SJCRH30 (cell line): Measurements from ENCODE around the gene HES7. TPM values are rescaled to one million over a fixed set of nuclear protein-coding genes. Genes with fewer than 3 reads are reported as not detected.
A peak's percentile ranks its signal among the peaks of the same experiment; 100 is the strongest.
"Not testable (repeated sequence)": the region's sequence is repeated elsewhere in the genome, so short reads cannot be mapped to it uniquely, and the experiment has no call there.

Source experiments
- DNase-seq, 2 experiments: peaks; one replicate each; pipeline ENCODE4 v3.0.0-alpha.2; 2015 to 2020
- H3K27ac ChIP-seq: fragments of 250-450 bp; sonication (Bioruptor Pico); 2 replicates; pipeline ENCODE4 v1.5.1; 2020; ENCODE audit warnings: mild to moderate bottlenecking, moderate library complexity
- H3K27me3 ChIP-seq: fragments of 250-450 bp; sonication (Bioruptor Pico); 2 replicates; pipeline ENCODE4 v1.5.1; 2020; ENCODE audit warnings: mild to moderate bottlenecking, moderate library complexity
- H3K36me3 ChIP-seq: fragments of 250-450 bp; sonication (Bioruptor Pico); 2 replicates; pipeline ENCODE4 v1.5.1; 2020; ENCODE audit warnings: mild to moderate bottlenecking, moderate library complexity
- H3K4me1 ChIP-seq: fragments of 250-450 bp; sonication (Bioruptor Pico); 2 replicates; pipeline ENCODE4 v1.5.1; 2020; ENCODE audit warnings: mild to moderate bottlenecking, moderate library complexity
- H3K4me3 ChIP-seq: fragments of 250-450 bp; sonication (Bioruptor Pico); 2 replicates; pipeline ENCODE4 v1.5.1; 2020; ENCODE audit warnings: mild to moderate bottlenecking, moderate library complexity
- H3K9me3 ChIP-seq: fragments of 250-450 bp; sonication (Bioruptor Pico); replicated peaks from 2 replicates; pipeline ENCODE4 v1.5.1; 2020; ENCODE audit warnings: mild to moderate bottlenecking, moderate library complexity
- total RNA-seq: library from RNA; depleted of rRNA; stranded (reverse); fragments of >200 nt; shearing (Covaris generic); gene quantifications from 2 replicates; pipeline ENCODE4 v1.2.3, GENCODE V29; 2014; rRNA removed

The HES7 gene
- total RNA-seq, result 0.79 and 0.91 TPM in 2 replicates

DNA sequence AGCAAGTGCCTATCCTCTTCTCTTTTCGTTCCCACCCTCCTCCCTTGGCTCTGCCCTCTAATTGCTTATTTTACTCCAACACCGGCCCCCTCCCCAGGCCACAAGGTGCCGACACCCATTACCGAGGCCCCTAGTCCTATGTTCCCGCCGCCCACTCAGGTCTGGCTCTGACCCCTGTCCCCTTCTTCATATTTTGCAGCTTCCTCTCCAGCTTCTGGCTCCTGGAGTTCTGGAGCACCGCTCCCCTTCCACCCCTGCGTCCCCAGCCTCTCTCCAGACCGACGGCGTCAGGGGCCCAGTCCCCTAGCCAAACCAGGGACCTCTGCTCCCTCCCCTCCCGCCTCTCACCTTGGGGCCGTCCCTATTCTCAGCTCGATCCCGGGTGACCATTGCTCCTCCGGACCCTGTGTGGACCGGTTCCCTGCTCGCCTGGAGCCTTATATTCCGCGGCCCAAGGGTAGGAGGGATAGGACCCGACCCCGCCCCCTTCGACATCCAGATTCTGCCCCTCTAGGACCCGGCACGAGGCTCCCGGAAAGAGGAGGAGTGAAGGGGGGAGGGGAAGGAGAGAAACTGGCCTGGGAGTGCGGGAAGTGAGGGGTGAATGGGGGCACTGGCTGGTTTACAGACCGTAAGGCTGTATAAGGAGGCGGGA lies at the start of gene HES7:
Gene HES7, minus strand, starts transcription at position 412 of the 655 bp plus-strand sequence. Its CDS starts 22 bp downstream, at position 390.
- Histone ChIP-seq H3K27ac (no peak within 1 kb of the TSS), H3K27me3 (no peaks in the 10 kb centered on the region), H3K36me3 (no peaks in the 10 kb centered on the region), H3K4me1 (no peaks in the 10 kb centered on the region; the same call in 1 of the 2 replicates), H3K4me3 (peak within 1 kb of the TSS; percentile 78), H3K9me3 (no peaks in the 10 kb centered on the region)
- peak; percentile 58 to 67 for DNase-seq

DNA sequence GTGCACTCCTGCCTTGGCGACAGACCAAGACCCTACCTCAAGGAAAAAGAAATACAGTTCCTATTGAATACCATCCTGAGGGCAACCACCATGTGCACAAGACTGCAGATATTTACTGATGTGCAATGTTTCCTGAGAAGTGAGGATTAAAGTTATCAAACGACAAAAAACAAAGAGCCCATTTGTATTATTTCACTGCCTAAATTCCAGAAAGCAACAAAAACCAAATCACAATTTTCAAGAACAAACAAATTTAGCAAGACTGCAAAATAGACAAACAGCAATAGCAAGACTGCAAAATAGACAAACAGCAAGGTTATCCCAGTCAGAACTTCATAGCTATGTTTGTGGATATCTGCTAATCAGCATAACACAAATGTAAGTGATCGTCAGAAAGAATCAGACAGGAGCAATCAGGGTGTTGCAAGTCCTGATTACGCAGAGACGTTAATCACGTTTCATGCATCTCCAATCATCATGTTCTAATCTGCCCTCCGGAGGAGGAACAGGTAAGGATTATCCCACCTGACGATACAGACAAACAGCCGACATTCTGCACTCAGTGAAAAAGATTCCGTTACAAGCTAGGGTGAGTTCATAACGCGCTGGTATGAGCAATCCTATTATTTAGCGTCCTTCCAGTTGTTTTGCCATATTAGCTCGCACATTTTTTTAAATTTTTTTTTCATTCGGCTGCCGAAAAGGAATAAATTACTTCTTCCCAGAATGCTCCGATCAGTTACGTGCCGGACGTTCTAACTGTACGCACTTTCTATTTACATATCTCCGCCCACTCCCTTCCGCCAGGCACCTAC lies 49.4 kb upstream of the HES7 start:
- Histone ChIP-seq H3K4me1 (no peaks in the 10 kb centered on the region), H3K27me3 (no peaks in the 10 kb centered on the region), H3K4me3 (peak overlapping the region; percentile 53), H3K27ac (peak overlapping the region; percentile 100), H3K36me3 (no peaks in the 10 kb centered on the region), H3K9me3 (no peaks in the 10 kb centered on the region)
- DNase-seq, result peak; percentile 82 to 95

- not testable (repeated sequence) for H3K4me1 ChIP-seq, DNase-seq, H3K27me3 ChIP-seq, H3K9me3 ChIP-seq, H3K4me3 ChIP-seq, H3K36me3 ChIP-seq, H3K27ac ChIP-seq
These were observed 46.3 kb upstream of the HES7 start for GRCh38 chr17:8170186-8170585.

GRCh38 chr17:8167526-8167925 lies 43.6 kb upstream of the HES7 start:
- Histone ChIP-seq H3K36me3 (no peaks in the 10 kb centered on the region), H3K4me3 (no peak overlapping the region), H3K27ac (no peak overlapping the region), H3K9me3 (no peaks in the 10 kb centered on the region), H3K27me3 (no peaks in the 10 kb centered on the region), H3K4me1 (peaks cover 8% of the 10 kb centered on the region; the same call in 1 of the 2 replicates)
- DNase-seq, result no peak

- Histone ChIP-seq H3K4me1 (peaks cover 8% of the 10 kb centered on the region; the same call in 1 of the 2 replicates), H3K9me3 (no peaks in the 10 kb centered on the region), H3K27me3 (no peaks in the 10 kb centered on the region), H3K27ac (no peak overlapping the region), H3K4me3 (no peak overlapping the region), H3K36me3 (no peaks in the 10 kb centered on the region)
- no peak for DNase-seq
These were observed 42.8 kb upstream of the HES7 start for GRCh38 chr17:8166731-8167130.

DNA sequence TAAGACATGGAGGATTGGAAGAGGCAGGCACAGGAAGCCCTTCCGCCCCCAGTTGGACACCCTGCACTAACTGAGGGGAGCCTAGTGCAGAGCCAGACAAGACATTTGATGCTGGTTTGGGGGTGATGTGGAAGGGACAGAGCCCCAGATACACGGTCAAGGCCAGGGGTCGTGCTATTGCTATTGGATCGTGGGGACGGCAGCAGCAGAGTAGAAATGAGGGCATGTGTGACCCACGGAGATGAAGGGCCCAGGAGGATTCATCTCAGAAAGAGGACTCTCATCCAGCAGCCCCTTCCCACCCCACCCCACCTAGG lies 40.9 kb upstream of the HES7 start:
- no peak for DNase-seq
- H3K36me3 ChIP-seq, result peaks cover 3% of the 10 kb centered on the region; the same call in 1 of the 2 replicates
- peak overlapping the region; percentile 94 for H3K4me3 ChIP-seq
- H3K27me3 ChIP-seq, result no peaks in the 10 kb centered on the region
- H3K4me1 ChIP-seq, result peaks cover 8% of the 10 kb centered on the region; the same call in 1 of the 2 replicates
- H3K27ac ChIP-seq, result no peak overlapping the region; the same call in 1 of the 2 replicates
- no peaks in the 10 kb centered on the region for H3K9me3 ChIP-seq

- peaks cover 3% of the 10 kb centered on the region; the same call in 1 of the 2 replicates for H3K36me3 ChIP-seq
- H3K9me3 ChIP-seq, result no peaks in the 10 kb centered on the region
- peak overlapping the region; percentile 76; the same call in 1 of the 2 replicates for H3K27ac ChIP-seq
- H3K4me1 ChIP-seq, result peaks cover 8% of the 10 kb centered on the region; the same call in 1 of the 2 replicates
- no peaks in the 10 kb centered on the region for H3K27me3 ChIP-seq
- DNase-seq, result peak; percentile 50 to 64
- H3K4me3 ChIP-seq, result peak overlapping the region; percentile 94
These were observed 40.3 kb upstream of the HES7 start for GRCh38 chr17:8163978-8164814.

DNA sequence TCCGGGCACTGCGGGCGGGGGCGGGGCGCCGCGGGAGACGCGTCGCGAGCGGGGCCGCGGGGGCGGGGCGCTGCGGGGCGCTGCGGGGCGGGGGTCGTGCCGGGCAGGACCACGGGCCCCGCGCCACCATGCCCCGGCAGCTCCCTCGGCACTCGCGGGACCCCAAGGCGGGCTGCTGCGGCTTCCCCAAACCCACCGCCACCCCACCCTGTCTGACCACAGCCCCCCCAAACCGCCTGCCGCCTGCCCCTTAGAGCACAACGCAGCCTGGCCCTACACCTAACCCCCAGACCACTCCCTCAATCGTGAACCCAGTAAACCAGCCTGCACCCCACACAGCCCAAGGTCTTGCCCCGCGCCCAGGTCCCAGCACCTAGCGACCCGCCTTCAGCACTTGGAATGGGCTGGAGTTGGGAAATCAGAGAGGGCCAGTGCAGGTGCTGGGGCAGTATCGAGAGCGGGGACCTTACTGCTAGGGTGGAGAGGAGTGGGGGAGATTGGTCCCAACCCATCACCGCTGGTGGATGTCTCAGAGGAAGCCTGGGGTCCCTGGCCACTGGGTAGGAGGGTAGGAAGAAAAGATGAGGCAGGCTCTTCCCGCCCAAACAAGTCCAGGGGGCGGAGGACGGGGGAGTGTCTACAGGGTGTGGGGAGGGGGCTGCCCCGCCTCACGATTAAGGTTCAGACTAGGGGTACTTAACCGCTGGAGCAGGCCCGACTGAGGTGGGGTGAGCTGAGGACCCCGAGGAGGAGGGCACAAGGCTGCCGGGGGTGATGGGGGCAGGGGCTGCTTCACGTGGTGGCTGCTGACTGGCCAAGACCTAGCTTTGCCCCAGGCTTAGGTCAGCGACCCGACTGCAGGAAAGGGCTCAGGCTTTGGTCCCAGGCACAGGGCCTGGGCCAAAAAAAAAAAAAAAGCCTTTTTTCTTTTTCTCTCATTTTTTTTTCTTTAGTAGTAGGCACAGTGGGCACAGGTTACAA lies 39.4 kb upstream of the HES7 start:
- peak; percentile 22 to 39 for DNase-seq
- Histone ChIP-seq H3K4me3 (peak overlapping the region; percentile 94), H3K4me1 (peaks cover 8% of the 10 kb centered on the region; the same call in 1 of the 2 replicates), H3K36me3 (peaks cover 5% of the 10 kb centered on the region; the same call in 1 of the 2 replicates), H3K9me3 (no peaks in the 10 kb centered on the region), H3K27ac (peak overlapping the region; percentile 76), H3K27me3 (no peaks in the 10 kb centered on the region)

- Histone ChIP-seq H3K4me1 (peaks cover 8% of the 10 kb centered on the region; the same call in 1 of the 2 replicates), H3K4me3 (peak within 1 kb of the TSS; percentile 94), H3K9me3 (no peaks in the 10 kb centered on the region), H3K27ac (peak within 1 kb of the TSS; percentile 80), H3K36me3 (peaks cover 7% of the 10 kb centered on the region; the same call in 1 of the 2 replicates), H3K27me3 (no peaks in the 10 kb centered on the region)
- DNase-seq, result peak; percentile 52 to 62
These were observed 38.5 kb upstream of the HES7 start, which contains the start of gene VAMP2 for GRCh38 chr17:8162233-8162996. Gene VAMP2 (minus strand): TSS chr17:8162948. CDS start chr17:8162879, 69 bp downstream.

DNA sequence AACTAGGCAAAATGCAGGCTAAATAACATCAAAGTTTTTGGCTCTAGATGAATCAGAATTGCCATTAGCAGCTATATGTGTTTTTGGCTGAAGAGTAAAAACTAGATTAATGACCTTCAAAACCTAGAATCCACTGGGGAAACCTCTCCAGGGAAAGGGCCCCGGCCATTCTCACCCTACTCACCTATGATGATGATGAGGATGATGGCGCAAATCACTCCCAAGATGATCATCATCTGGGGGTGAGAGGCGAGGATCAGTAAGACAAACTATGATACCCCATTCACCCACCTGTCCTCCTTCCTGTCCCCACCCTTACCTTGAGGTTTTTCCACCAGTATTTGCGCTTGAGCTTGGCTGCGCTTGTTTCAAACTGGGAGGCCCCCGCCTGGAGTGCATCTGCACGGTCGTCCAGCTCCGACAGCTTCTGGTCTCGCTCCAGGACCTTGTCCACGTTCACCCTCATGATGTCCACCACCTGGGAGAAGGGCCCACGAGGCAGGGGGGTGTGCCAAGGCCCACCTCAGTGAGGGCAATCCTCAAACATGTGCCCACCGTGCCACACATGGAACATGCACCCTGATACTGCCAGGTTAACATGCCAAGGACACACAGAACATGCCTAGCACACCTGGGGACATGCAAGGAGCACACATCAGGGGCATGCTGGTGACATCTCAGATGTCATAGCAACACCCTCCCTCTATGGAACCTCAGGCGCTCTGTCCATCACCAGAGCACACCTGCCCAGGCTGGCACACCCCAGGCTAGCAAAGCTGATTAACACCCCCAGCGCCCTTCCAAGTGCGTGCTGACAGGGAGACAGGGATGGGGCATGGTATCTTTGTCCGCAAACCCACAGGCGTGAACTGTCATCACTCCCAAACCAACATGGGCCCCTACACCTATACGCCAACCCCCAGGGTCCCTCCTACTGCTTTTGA lies 37.7 kb upstream of the HES7 start:
- H3K27me3 ChIP-seq, result no peaks in the 10 kb centered on the region
- H3K9me3 ChIP-seq, result no peaks in the 10 kb centered on the region
- H3K27ac ChIP-seq, result no peak overlapping the region
- no peak for DNase-seq
- H3K4me1 ChIP-seq, result peaks cover 8% of the 10 kb centered on the region; the same call in 1 of the 2 replicates
- peaks cover 7% of the 10 kb centered on the region; the same call in 1 of the 2 replicates for H3K36me3 ChIP-seq
- H3K4me3 ChIP-seq, result peak overlapping the region; percentile 94

GRCh38 chr17:8160741-8161221 lies 36.9 kb upstream of the HES7 start:
- Histone ChIP-seq H3K36me3 (peaks cover 7% of the 10 kb centered on the region; the same call in 1 of the 2 replicates), H3K27ac (no peak overlapping the region), H3K27me3 (no peaks in the 10 kb centered on the region), H3K4me3 (no peak overlapping the region), H3K4me1 (peaks cover 8% of the 10 kb centered on the region; the same call in 1 of the 2 replicates), H3K9me3 (no peaks in the 10 kb centered on the region)
- no peak for DNase-seq

GRCh38 chr17:8160224-8160577 lies 36.3 kb upstream of the HES7 start:
- peaks cover 7% of the 10 kb centered on the region; the same call in 1 of the 2 replicates for H3K36me3 ChIP-seq
- H3K4me3 ChIP-seq, result no peak overlapping the region
- H3K4me1 ChIP-seq, result peaks cover 8% of the 10 kb centered on the region; the same call in 1 of the 2 replicates
- no peaks in the 10 kb centered on the region for H3K9me3 ChIP-seq
- no peaks in the 10 kb centered on the region for H3K27me3 ChIP-seq
- H3K27ac ChIP-seq, result no peak overlapping the region
- no peak for DNase-seq
